NCI-H2171 (cell line): ENCODE results near the gene DMXL1.
A peak's percentile ranks its signal among the peaks of the same experiment; 100 is the strongest.
"Not testable (repeated sequence)": the region's sequence is repeated elsewhere in the genome, so short reads cannot be mapped to it uniquely, and the experiment has no call there.

Source experiments
- DNase-seq: peaks from one replicate; lab custom pipeline; 2025; lab: John Stamatoyannopoulos, UW

Gene DMXL1

DNA sequence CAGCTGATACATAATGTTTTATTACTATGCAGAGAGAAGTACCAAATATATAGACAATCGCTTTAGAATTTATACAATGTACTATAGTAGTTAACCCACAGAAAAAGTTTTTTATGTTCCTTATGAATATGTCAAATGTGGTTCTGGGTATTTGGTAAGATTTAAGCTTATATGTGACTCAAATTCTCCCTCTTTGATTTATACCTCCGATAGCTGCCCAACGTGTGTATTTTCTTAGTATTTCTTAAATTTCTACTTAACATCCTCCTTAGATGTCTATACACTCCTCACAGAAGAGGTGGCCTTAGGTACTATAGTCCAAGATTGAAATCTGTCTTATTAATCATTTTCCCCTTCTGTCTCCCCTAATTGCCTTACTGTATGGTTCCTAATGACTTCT is 146.3 kb downstream of the DMXL1 start:
- DNase-seq: no peak

DNA sequence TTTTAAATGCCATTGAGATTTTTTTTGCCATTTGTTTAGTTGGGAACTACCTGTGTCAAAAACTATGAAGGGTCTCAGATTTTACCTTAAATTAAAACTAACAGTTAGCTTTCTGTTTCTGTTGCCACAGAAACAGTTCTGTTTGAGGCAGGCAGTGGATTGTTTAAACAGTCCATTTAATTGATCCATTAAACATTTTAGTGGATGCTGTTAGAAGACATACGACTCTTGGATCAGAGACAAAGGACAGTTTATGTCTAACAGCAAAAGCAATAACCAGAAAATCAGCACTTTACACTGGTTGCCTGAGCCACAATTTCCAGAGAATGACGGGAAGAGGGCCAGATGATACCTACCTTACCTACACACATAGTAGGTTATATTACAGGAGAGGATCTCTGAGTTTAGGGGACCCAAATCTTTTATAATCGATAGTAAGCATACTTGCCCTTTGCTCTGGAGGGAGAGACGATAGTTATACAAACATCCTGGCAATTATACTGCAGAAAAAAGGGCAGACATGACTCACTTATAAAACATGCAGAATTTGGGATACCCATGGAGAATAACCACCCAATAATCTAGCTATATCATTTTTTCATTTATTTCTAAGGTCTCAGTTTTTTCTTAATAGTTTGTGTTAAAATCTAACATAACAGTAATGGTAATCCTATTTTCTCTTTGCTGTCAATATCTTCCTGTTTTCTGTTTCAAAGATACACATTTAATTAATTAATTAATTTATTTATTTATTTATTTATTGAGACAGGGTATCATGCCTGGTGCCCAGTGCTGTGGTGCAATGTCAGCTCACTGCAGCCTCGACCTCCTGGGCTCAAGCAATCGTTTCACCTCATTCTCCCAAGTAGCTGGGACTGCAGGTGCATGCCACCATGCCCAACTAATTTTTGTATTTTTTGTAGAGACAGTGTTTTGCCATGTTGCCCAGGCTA is 148.2 kb downstream of the DMXL1 start:
- DNase-seq: no peak

GRCh38 chr5:119220576-119221197 is 149.8 kb downstream of the DMXL1 start:
- DNase-seq: no peak

- DNase-seq: no peak
Measured at GRCh38 chr5:119221330-119221729, 150.4 kb downstream of the DMXL1 start.

- no peak for DNase-seq
Measured at GRCh38 chr5:119229950-119230349, 159.1 kb downstream of the DMXL1 start.

GRCh38 chr5:119238265-119239118 is 167.6 kb downstream of the DMXL1 start:
- no peak for DNase-seq

GRCh38 chr5:119239119-119239417 is 168.2 kb downstream of the DMXL1 start:
- DNase-seq: no peak

- DNase-seq: not testable (repeated sequence)
Measured at GRCh38 chr5:119239826-119240225, 168.9 kb downstream of the DMXL1 start.

DNA sequence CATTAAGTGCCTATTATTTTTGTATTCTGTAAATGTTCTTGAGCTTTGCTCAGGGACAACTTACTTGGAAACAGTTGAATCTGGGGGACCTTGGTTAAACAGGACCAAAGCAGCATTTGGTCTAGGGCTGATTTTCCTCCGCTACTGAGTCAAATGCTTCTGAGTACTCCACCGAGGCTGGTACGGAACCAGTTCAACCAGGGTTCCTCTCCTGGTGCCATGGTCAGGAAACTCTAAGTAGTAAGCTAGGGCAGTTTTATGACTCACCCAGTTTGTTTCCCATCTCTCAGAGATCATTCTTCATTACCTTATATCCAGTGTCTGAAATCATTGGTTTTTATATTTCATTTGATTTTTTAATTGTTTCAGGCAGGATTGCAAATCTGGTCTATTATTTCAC is 173.0 kb downstream of the DMXL1 start:
- no peak for DNase-seq

DNA sequence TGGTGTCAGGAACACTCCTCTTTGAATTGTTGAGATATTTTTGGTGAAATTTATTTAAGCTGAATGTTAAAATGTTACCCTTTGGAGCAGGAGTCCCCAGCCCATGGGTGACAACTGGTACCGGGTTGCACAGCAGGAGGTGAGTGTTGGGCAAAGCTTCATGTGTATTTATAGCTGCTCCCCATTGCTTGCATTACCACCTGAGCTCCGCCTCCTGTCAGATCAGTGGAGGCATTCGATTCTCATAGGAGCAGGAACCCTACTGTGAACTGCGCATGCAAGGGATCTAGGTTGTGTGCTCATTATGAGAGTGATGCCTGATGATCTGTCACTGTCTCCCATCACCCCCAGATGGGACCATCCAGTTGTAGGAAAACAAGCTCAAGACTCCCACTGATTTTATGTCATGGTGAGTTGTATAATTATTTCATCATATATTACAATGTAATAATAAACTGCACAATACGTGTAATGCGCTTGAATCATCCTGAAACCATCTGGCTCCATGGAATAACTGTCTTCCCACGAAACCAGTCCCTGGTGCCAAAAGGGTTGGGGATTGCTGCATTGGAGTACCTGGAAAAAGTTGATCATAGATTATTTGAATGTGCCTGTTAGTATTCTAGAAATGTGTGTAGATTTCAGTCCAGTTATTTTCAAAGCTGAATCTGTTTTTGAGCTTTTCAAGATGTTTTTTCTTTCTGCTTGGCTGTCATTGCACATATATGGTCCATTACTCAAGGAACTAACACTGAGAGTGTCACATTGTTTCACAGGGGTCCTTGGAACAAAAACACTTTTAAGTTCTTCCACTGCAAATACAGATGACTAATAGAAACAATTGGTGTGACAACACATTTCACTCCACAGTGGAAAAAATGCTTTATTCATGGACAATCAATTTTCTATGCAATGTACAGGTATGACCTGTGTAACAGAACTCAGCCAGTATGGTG is 180.3 kb downstream of the DMXL1 start:
- no peak for DNase-seq

DNA sequence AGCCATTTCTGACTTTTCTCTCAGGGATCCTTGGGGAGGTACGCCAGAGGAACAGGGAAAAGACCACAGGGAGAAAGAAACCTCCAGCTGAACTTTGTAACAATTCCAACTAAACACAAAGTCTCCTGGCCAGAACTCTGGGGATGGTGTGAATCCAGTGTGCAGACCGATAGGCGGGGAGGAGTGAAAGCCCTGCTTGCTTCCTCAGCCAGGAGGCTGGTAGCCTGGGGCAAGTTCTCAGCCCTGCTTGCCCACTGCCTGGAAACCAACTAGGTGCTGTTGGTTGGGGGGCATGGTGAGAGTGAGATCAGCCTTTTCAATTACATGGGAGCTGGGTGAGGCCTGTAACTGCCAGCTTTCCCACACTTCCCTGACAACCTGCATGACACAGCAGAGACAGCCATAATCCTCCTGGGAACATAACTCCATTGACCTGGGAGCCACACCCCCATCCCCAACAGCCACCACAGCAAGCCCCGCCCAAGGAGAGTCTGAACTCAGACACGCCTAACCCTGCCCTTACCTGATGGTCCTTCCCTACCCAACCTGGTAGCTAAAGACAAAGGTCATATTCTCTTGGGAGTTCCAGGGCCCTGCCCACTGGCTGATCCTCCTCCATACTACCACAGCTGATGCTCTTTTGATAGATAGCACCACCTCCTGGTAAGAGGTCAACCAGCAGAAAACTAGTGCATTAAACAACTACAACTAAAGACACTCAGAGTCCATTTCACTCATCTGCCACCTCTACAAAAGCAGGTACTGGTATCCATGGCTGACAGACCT is 184.9 kb downstream of the DMXL1 start:
- DNase-seq: no peak

- no peak for DNase-seq
Measured at GRCh38 chr5:119257613-119258012, 186.7 kb downstream of the DMXL1 start.

DNA sequence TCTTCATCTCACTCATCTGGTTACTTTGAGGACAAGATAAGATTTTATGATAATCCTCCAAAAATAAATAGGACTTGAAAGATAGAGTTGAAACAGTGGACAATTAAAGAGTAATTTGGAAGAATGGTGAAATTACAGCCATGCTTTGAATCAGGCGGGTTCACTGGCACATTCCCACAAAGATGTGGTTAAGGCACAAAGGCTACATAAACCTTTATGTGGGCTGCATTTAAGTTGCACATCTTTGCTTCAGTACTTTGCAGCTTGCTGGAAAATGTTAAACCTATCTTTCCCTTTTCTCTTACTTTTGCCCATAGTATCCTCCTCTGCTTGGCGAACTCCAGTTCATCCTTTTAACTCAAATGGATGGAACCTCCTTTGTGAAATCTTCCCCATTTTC is 192.8 kb downstream of the DMXL1 start:
- no peak for DNase-seq

- DNase-seq: no peak
Measured at GRCh38 chr5:119264186-119264585, 193.3 kb downstream of the DMXL1 start.

DNA sequence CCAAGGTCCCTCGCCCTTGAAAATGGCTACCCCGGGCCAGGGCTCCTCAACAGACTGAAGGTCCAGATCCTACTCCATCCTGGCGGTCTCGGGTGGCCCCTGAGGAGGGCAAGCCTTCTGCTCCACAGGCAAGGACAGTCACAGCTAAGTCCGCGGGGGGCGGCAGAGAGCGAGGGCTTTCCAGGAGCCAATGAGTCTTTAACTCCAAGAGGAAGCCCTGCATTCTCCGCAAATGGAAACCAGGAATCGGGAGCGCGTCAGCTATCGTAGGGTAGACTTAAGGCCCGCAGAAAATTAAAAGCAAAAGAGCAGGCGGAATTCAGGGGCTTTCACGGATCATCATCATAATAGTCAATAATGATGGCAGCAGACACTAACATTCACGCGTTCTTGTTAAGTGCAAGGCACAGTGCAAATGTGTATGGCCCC is 197.1 kb downstream of the DMXL1 start:
- no peak for DNase-seq

DNA sequence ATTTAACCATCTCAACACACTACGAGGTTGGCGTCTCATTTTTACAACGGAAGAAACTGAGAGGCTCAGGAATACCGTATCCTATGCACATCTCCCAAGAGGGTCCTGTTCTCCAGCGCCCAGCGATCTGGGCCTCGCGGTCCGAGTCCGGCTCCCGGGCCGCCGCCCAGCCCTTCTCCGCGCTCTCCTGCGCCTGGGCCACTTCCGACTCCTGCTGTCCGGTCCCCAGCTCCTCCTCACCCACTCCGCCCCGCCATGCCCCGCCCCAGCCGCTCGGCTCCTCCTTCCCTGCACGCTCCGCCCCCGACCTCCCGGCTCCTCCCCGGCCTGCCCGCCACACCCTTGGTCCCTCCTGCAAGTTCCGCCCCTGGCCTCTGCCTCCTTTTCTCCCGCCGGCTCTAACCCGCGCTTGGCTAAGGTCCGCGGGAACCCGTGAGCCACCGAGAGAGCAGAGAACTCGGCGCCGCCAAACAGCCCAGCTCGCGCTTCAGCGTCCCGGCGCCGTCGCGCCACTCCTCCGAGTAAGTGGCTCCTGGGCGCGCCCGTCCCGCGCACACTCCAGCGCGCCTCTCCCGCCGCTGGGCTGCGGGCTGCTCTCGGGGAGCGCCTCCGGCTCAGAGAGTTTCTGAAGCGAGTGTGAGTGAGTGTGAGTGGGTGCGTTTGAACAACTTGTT is 197.6 kb downstream of the DMXL1 start:
- peak; percentile 65 for DNase-seq

GRCh38 chr5:119269061-119269944 is 198.4 kb downstream of the DMXL1 start:
- DNase-seq: no peak

GRCh38 chr5:119270121-119270565 is 199.3 kb downstream of the DMXL1 start:
- no peak for DNase-seq
